GM19452 (cell line): Measurements from ENCODE around the gene ZBTB8B.

Source experiments
- ATAC-seq: cut with Tn5 transposase; IDR thresholded peaks from one replicate; pipeline ENCODE4 v1.9.1; 2021; ENCODE audit not compliant: unreplicated experiment

Gene ZBTB8B

GRCh38 chr1:32503153-32503552 lies 38.3 kb downstream of the ZBTB8B start:
- no peak for ATAC-seq

- no peak for ATAC-seq
These were observed 42.1 kb downstream of the ZBTB8B start for GRCh38 chr1:32507021-32507420.

- ATAC-seq: no peak
These were observed 43.9 kb downstream of the ZBTB8B start for GRCh38 chr1:32508761-32509160.

- no peak for ATAC-seq
These were observed 45.1 kb downstream of the ZBTB8B start for GRCh38 chr1:32509939-32510338.
